GM15510 (cell line): ENCODE data around the gene BSG.

Source experiments
- POLR2A ChIP-seq: IDR thresholded peaks from 3 replicates; pipeline ENCODE4 v1.6.1; 2011; ENCODE audit warnings: borderline replicate concordance; ENCODE audit not compliant: insufficient read length; ENCODE audit errors: extremely low read depth

Gene BSG

DNA sequence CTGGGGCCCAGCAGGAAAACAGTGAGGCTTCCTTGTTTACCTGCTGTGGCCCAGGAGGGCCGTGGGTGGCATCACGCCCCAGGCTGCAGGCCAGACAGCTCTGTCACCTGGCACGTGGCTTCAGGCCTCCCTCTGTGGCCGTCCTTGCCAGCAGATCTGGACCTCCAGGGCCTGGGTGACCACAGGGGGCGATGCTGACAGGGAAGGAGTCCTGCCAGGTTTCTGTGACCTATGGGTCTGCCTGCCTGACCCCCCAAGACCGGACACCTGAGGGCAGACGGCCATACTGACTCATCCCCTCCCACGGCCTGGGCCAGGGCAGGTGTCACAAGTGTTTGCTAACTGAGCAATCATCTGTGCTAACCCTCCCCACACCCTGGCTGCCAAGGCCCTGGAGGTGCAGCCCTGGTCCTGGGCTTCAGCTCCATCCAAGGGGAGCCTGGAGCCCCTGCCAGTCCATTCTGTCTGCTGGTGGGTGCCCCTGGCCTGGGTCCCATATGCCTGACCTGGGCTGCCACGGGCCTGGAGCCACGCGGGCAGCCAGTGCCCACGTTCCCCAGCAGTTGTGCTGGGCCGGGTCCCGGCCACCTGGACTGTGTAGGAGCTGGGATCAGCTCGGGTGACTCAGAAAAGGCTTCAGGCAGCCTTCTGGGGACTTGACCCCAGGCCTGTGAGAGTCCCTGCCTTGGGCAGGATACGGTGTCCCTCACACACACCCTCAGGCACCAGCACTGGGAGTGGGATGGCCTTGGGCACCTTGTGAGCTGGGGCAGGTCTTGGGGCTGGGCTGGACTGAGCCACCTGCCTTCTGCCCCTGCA lies 37.2 kb upstream of the BSG start:
- TF ChIP-seq POLR2A, result no peak

DNA sequence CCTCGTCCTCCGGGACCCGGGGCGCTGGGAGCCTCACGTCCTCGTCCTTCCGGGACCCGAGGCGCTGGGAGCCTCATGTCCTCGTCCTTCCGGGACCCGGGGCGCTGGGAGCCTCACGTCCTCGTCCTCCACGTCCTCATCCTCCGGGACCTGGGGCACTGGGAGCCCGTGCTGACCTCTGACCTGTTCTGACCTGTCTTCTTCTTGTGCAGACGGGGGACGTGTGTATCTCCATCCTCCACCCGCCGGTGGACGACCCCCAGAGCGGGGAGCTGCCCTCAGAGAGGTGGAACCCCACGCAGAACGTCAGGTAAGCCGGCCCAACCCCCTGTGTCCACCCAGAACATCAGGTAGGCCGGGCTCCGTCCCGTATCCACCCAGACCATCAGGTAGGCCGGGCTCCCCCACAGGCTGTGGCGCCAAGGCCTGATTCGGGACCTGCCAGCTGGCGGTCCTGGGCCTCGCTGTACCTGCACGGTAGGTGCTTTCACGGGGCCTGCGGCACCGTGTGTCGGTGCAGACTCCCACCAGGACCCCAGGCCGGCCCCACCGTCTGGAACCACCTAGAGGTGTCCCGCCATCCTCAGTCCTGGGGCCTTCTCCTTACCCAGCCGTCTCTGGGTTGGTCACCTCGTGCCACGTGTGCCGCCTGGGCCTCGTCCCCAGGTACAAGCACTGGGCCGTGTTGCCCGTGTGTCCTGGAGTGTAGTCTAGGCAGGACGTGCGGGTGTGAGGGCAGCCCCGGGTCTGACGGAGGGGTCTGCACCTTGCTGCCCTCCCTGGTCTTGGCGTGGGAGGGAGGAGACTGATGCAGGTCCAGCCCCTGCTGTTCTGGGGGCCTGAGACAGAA lies 36.1 kb upstream of the BSG start:
- no peak for TF ChIP-seq POLR2A

DNA sequence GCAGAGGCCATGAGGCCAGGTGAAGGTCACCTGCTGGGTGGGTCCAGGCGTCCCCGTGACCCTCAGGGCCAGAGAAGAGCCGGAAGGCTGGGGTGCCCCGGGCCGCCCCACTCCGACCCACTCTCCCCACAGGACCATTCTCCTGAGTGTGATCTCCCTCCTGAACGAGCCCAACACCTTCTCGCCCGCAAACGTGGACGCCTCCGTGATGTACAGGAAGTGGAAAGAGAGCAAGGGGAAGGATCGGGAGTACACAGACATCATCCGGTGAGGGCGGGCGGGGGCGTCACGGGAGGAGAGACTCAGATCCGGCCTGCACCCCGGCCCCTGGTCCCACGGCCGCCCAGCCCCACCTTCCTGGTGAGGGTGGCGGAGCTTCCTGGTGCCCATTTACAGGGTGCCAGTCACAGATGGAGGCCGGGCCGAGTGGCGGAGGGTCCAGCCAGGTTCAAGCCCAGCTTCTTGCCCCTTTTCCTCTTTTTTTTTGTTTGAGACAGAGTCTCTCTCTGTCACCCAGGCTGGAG lies 35.5 kb upstream of the BSG start:
- no peak for TF ChIP-seq POLR2A

DNA sequence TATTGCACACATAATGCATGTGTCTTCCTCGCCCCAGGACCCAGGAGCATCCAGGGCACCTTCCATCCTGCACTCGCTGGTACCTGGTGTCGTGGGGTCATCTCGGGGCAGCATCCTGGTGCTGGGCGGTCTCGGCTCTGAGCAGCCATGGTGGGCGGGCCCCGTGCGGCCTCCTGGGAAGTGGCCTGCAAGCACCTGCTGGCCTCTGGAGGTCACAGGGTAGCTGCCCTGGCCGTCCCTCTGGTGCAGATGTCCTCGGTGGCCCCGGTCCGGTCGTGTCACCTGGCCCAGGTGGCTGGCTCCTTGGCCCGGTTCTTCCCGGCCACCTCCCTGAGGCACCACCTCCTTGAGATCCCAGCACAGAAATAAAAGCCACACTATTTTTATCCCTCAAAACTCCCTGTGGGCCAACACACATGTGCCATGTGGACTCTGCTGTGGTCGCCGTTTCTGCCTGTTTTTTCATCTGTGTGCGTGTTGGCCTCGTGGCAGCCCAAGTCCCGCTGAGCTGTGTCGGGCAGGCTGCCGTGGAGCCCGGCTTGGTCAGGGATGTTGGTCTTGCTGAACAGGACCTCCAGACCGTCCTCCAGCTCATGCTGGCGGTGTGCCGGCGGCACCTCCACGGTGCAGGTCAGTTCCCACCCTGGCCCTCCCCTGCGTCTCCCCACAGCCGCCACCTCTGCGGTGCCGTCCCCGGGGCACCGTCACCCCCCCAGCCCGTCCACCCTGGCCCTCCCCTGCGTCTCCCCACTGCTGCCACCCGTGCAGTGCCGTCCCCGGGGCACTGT lies 33.6 kb upstream of the BSG start:
- no peak for TF ChIP-seq POLR2A

DNA sequence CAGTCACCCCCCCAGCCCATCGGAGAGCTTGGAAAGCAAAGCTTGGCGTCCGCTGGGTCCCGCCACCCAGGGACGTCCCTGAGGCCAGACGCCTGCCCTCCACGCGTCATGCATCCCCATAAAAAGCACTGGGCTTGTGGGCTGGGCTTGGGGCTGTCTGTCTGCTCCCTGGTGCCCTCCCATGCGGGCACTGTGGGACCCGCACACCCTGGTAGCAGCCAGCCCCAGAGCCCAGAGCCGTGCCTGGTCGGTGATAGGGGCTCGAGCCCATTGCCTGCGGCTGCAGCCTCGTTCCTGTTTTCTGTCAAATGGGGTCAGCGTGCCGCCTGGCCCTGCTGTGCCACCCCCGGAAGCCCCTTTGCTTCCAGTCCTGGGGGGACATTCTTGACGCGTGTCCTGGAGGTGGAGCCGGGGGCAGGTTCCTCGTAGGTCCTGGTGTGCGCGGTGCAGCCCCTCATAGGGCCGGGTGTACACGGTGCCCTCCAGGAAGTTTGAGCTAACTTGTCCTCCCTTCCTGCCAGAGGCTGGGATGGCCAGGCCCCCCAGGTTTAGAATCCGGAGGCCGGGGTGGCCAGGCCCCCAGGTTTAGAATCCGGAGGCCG lies 32.9 kb upstream of the BSG start:
- no peak for TF ChIP-seq POLR2A

DNA sequence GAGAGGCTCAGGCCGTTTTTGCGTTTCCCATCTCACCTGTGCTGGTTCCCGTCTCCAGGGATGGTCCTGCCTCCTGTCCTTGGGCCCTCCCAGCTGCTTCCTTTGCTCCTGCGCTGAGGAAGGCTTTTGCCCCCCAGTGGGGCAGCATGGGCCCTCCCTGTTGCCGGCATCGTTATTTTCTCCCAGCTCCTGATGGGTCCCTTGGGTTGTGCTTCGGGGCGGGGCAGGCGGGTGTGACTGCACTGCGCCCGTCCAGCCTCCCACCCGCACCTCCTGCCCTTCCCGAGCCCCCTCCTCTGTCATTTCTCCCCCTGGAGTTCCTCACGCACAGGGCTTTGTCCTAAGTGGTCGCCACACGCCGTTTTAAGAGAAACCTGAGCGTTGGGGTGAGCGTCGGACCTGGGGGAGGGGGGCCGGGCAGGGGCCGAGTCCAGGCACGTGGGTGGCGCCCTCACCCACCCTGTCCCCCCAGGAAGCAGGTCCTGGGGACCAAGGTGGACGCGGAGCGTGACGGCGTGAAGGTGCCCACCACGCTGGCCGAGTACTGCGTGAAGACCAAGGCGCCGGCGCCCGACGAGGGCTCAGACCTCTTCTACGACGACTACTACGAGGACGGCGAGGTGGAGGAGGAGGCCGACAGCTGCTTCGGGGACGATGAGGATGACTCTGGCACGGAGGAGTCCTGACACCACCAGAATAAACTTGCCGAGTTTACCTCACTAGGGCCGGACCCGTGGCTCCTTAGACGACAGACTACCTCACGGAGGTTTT lies 31.3 kb upstream of the BSG start:
- TF ChIP-seq POLR2A, result no peak

DNA sequence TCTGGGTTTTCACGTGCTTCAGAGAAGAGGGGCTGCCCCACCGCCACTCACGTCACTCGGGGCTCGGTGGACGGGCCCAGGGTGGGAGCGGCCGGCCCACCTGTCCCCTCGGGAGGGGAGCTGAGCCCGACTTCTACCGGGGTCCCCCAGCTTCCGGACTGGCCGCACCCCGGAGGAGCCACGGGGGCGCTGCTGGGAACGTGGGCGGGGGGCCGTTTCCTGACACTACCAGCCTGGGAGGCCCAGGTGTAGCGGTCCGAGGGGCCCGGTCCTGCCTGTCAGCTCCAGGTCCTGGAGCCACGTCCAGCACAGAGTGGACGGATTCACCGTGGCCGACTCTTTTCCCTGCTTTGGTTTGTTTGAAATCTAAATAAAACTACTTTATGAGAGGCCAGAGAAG lies 30.7 kb upstream of the BSG start:
- TF ChIP-seq POLR2A, result no peak

DNA sequence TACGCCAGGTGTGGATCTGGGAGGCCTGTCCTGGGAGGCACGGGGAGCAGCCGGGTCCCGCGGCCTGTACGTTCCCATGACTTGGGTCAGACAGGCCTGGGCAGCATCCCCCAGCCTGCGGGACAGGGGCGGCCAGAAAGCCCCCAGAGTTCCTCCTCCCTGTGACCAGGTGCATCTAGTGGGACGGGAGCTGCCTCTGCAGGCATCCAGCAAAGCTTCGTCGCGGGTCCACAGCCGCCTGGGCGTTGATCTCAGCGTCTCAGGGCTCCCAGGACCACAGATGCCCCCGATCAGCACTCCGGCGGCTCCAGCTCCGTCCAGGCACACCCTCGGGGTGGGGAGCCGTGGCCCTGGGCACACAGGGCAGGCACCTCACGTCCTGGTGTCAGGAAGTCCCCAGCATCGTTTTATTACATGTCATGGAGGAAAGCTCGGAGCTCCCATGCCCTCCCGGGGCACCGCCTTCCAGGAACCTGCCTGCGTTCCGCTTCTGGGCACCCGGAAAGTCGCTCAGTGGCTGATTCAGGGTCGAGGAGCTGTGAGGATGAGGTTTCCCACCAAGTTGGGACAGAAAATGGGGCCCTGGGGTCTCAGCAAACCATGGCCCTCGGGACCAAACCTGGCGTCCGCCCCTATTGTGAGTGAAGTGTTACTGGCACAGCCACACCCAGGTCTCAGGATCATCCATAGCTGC lies 30.1 kb upstream of the BSG start:
- no peak for TF ChIP-seq POLR2A

DNA sequence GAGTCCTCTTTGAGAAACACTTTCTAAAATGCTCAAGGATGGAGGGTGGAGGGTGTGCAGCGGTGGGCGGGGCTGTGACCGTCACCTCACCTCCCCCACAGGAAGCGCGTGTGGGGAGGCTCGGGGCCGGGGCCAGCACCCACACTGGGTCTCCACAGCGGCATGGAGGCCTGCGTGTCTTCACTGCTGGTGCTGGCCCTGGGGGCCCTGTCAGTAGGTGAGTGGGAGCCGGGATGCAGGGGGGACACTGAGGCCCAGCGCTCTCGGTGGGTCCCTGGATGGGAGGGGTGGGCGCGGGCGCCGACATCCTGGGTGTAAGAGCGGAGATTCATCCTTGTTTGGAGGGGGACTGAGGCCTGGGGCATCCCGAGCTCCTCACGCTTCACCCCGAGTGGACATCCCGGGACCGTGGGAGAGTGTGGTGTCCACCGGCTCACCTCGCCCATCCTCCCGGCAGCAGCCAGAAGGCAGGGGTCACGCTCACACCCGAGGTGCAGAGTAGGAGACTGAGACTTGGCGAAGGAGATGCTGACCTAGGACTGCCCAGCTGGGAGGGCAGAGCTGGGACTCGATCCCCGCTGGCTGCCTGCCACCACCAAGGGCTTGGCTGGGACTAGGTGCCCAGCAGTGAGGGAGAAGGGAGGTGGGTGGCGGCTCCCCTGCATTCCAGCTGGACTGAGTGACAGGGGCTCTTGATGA lies 28.3 kb upstream of the BSG start, which contains the start of gene GZMM:
Gene GZMM (plus strand): TSS at position 144 of the 699 bp plus-strand sequence. CDS start 19 bp downstream, at position 163.
- TF ChIP-seq POLR2A, result no peak

DNA sequence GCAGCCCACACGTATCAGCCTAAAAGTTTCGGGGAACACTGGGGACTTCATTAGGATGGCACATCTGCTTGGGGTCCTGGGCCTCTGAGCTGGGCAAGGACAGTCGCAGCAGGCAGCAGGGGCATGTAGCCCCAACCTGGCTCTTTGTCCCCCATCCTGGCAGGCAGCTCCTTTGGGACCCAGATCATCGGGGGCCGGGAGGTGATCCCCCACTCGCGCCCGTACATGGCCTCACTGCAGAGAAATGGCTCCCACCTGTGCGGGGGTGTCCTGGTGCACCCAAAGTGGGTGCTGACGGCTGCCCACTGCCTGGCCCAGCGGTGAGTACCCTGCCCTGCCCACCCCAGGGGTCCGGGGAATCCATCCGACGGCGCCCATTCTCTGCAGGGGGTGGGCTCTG lies 25.3 kb upstream of the BSG start:
- TF ChIP-seq POLR2A, result no peak

DNA sequence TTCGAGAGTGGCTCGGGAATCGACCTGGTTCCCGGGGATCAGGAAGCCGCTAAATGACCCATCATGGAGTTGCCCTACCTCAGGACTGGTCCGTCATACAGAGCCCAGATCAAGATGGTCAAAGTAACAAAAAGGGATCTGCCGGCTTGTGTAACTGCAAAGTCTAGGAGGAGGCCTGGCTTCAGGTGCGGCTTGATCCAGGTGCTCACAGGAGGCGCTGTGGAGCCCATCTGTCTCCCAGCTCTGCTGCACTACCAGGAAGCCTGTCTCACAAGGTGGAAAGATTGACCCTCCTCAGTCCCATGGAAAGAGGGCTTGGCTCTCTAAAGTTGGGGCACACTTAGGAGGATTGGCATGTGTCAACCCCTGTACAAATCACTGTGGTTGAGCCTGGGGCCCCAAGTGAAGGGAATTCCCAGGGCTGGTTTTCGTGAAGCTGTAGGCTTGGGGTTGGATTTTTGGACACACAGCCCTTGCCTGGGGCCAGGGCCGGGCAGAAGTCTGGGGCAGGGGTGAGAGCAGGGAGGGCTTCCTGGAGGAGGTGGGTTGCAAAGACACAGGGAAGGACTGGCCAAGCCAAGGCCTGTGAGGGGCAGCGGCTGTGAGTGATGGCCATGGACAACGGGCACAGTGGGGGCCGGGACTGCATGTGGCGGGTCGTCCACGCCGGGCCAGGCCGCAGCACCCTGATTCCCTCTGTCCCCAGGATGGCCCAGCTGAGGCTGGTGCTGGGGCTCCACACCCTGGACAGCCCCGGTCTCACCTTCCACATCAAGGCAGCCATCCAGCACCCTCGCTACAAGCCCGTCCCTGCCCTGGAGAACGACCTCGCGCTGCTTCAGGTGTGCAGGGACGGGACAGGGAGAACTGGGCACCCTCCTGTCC lies 24.3 kb upstream of the BSG start:
- TF ChIP-seq POLR2A, result no peak
